Mesenteric fat pad (tissue), 1 donor: ENCODE results near the gene EYA2. TPM values are rescaled to one million over a fixed set of nuclear protein-coding genes. Genes with fewer than 3 reads are reported as not detected.
"Not testable (repeated sequence)": the region's sequence is repeated elsewhere in the genome, so short reads cannot be mapped to it uniquely, and the experiment has no call there.

Source experiments
- DNase-seq: peaks from one replicate; pipeline ENCODE4 v3.0.0-alpha.2; 2020; ENCODE audit warnings: low spot score
- total RNA-seq: library from RNA; stranded (reverse); fragmentation: NEBNext Ultra II Directional; extraction: Animal tissue kit (Norgen Biotek cat#: 25700); gene quantifications from one replicate; pipeline ENCODE4 v1.2.1, GENCODE V29; 2021
- donor health status: DM: yes; HTN: yes; CAD: no.

EYA2 gene
- total RNA-seq, 1 donor from 2014 or later: 32.8 TPM

- DNase-seq: no peak
Observed at GRCh38 chr20:46895906-46896242, 1.2 kb downstream of the EYA2 start.

GRCh38 chr20:46897328-46897880 lies 2.8 kb downstream of the EYA2 start:
- no peak for DNase-seq

- no peak for DNase-seq
Observed at GRCh38 chr20:46898423-46898822, 3.8 kb downstream of the EYA2 start.

- DNase-seq: no peak
Observed at GRCh38 chr20:46899621-46900020, 5.0 kb downstream of the EYA2 start.

- no peak for DNase-seq
Observed at GRCh38 chr20:46900086-46900485, 5.4 kb downstream of the EYA2 start.

- DNase-seq: no peak
Observed at GRCh38 chr20:46900826-46901225, 6.2 kb downstream of the EYA2 start.

- no peak for DNase-seq
Observed at GRCh38 chr20:46901638-46902037, 7.0 kb downstream of the EYA2 start.

- DNase-seq: no peak
Observed at GRCh38 chr20:46903256-46903655, 8.6 kb downstream of the EYA2 start.

GRCh38 chr20:46903937-46904336 lies 9.3 kb downstream of the EYA2 start:
- no peak for DNase-seq

GRCh38 chr20:46905364-46906125 lies 10.9 kb downstream of the EYA2 start:
- DNase-seq: no peak

- DNase-seq: no peak
Observed at GRCh38 chr20:46913329-46914044, 18.8 kb downstream of the EYA2 start.

- no peak for DNase-seq
Observed at GRCh38 chr20:46914789-46915379, 20.2 kb downstream of the EYA2 start.

GRCh38 chr20:46915575-46916257 lies 21.1 kb downstream of the EYA2 start:
- no peak for DNase-seq

GRCh38 chr20:46916258-46916603 lies 21.6 kb downstream of the EYA2 start:
- DNase-seq: no peak

GRCh38 chr20:46917155-46917554 lies 22.5 kb downstream of the EYA2 start:
- no peak for DNase-seq

- no peak for DNase-seq
Observed at GRCh38 chr20:46920114-46920513, 25.5 kb downstream of the EYA2 start.

GRCh38 chr20:46922841-46923240 lies 28.2 kb downstream of the EYA2 start:
- not testable (repeated sequence) for DNase-seq

GRCh38 chr20:46923550-46923949 lies 28.9 kb downstream of the EYA2 start:
- DNase-seq: no peak

GRCh38 chr20:46928580-46929132 lies 34.0 kb downstream of the EYA2 start:
- DNase-seq: no peak

GRCh38 chr20:46929902-46930301 lies 35.3 kb downstream of the EYA2 start:
- DNase-seq: no peak

- no peak for DNase-seq
Observed at GRCh38 chr20:46930640-46931339, 36.1 kb downstream of the EYA2 start.
